ENCODE results near the gene GIGYF2. TPM values are rescaled to one million over a fixed set of nuclear protein-coding genes. Genes with fewer than 3 reads are reported as not detected.
"Not testable (repeated sequence)": the region's sequence is repeated elsewhere in the genome, so short reads cannot be mapped to it uniquely, and the experiment has no call there.

Gene GIGYF2
- total RNA-seq, 1 donor from 2014 or later = 60.2 TPM

GRCh38 chr2:232839411-232840079 is 142.4 kb downstream of the GIGYF2 start:
- intact Hi-C loops (cut with DNase I) = no loop called here
- ATAC-seq (ENCODE audit: poor library complexity) (peak; percentile 22), DNase-seq (peak; percentile 68)

GRCh38 chr2:232842689-232843088 is 145.6 kb downstream of the GIGYF2 start:
- peak; percentile 61 for ATAC-seq (ENCODE audit: poor library complexity)
- no peak for DNase-seq
- intact Hi-C loops (cut with DNase I) = no loop called here

GRCh38 chr2:232843834-232844233 is 146.7 kb downstream of the GIGYF2 start:
- ATAC-seq (ENCODE audit: poor library complexity) = peak; percentile 61
- intact Hi-C loops (cut with DNase I) = no loop called here
- no peak for DNase-seq

GRCh38 chr2:232846055-232846454 is 148.9 kb downstream of the GIGYF2 start:
- ATAC-seq (ENCODE audit: poor library complexity) (no peak), DNase-seq (no peak)
- intact Hi-C loops (cut with DNase I) = no loop called here

- no peak for DNase-seq
- no peak for ATAC-seq (ENCODE audit: poor library complexity)
- intact Hi-C loops (cut with DNase I) = loop anchor here (10.0 kb wide), 1 partner anchor 405 kb away; the partner anchor contains the start of gene ATG16L1
These were observed 152.9 kb downstream of the GIGYF2 start for GRCh38 chr2:232850039-232850438.

GRCh38 chr2:232852081-232852480 is 154.9 kb downstream of the GIGYF2 start:
- intact Hi-C loops (cut with DNase I) = loop anchor here (10.0 kb wide), 1 partner anchor 403 kb away; the partner anchor contains the start of gene ATG16L1
- DNase-seq; ATAC-seq (ENCODE audit: poor library complexity): not testable (repeated sequence)

- DNase-seq (no peak), ATAC-seq (ENCODE audit: poor library complexity) (no peak)
- intact Hi-C loops (cut with DNase I) = loop anchor here (10.0 kb wide), 1 partner anchor 402 kb away; the partner anchor contains the start of gene ATG16L1
These were observed 155.5 kb downstream of the GIGYF2 start for GRCh38 chr2:232852676-232853075.

GRCh38 chr2:232854082-232854481 is 157.0 kb downstream of the GIGYF2 start:
- intact Hi-C loops (cut with DNase I) = loop anchor here (10.0 kb wide), 1 partner anchor 401 kb away; the partner anchor contains the start of gene ATG16L1
- DNase-seq (no peak), ATAC-seq (ENCODE audit: poor library complexity) (no peak)

DNA sequence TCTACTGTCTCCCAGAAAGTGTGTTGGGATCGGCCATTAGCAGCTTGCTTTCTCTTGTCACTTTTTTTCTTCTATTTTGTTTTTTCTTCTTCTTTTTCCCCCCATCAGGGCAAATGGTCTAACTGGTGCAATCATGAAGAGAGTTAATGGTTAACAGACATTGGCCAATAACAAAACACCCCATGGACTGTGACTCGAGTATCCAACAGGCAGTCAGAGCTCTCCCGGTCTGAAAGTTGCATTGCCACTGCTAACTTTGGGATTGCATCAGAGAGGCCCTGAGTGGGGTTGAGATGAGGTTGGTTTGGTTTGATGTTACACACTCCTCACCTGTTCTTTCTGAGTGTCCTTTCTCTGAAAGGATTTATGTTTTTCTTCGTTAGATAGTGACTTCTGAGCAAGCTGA is 160.0 kb downstream of the GIGYF2 start:
- intact Hi-C loops (cut with DNase I) = loop anchor here (10.0 kb wide), 1 partner anchor 398 kb away; the partner anchor contains the start of gene ATG16L1
- DNase-seq (no peak), ATAC-seq (ENCODE audit: poor library complexity) (no peak)

DNA sequence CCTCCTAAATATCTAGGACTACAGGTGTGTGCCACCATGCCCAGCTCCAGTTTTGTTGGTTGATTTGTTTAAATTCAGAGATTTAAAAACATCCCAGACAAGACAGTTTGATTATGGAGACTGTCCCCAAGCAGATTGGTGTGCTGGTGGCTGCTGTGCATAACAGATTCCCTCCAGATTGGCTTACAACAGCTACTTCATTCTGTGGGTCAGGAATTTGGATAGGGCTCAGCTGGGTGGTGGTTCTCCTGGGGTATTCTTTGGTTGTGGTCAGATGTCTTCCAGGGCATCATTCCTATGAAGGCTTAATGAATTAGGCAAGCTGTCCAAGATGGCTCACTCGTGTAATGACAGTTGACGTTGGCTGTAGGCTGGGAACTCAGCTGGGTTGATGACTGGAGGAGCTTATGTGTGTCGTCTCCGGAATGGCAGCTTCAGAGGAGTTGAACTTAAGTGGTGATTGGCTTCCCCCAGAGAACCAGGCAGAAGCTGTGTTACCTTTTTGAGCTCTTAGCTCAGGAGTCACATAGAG is 162.3 kb downstream of the GIGYF2 start:
- no peak for DNase-seq
- intact Hi-C loops (cut with DNase I) = loop anchor here (10.0 kb wide), 1 partner anchor 395 kb away; the partner anchor contains the start of gene ATG16L1
- no peak for ATAC-seq (ENCODE audit: poor library complexity)

- intact Hi-C loops (cut with DNase I) = no loop called here
- no peak for ATAC-seq (ENCODE audit: poor library complexity)
- no peak for DNase-seq
These were observed 163.6 kb downstream of the GIGYF2 start for GRCh38 chr2:232860593-232861241.

GRCh38 chr2:232861353-232861752 is 164.2 kb downstream of the GIGYF2 start:
- DNase-seq = no peak
- intact Hi-C loops (cut with DNase I) = no loop called here
- ATAC-seq (ENCODE audit: poor library complexity) = no peak

DNA sequence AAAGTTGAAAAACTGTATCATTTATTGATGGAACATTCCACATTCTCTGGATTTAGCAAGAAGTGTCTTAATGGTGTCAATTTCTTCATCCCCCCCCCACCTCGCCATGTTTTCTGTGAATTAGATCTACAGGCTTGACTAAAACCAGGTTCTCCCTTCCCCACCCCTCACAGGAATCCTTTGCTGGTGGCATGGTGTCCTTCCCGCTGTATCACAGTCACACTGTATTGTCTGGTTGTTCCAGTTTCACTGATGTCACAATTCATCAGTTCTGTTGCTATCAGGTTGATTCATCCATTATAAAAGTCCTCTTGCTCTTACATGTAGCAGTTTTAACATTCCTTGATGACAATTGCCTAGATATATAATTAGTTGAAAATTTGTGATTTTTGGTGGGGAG is 166.9 kb downstream of the GIGYF2 start:
- intact Hi-C loops (cut with DNase I) = no loop called here
- DNase-seq (no peak), ATAC-seq (ENCODE audit: poor library complexity) (no peak)

GRCh38 chr2:232865165-232865564 is 168.0 kb downstream of the GIGYF2 start:
- DNase-seq = no peak
- intact Hi-C loops (cut with DNase I) = no loop called here
- no peak for ATAC-seq (ENCODE audit: poor library complexity)

GRCh38 chr2:232866104-232866503 is 169.0 kb downstream of the GIGYF2 start:
- DNase-seq (no peak), ATAC-seq (ENCODE audit: poor library complexity) (no peak)
- intact Hi-C loops (cut with DNase I) = no loop called here

- DNase-seq (no peak), ATAC-seq (ENCODE audit: poor library complexity) (no peak)
- intact Hi-C loops (cut with DNase I) = loop anchor here (10.0 kb wide), 1 partner anchor 165 kb away; the partner anchor contains the start of gene NEU2
These were observed 172.2 kb downstream of the GIGYF2 start for GRCh38 chr2:232869138-232870017.

DNA sequence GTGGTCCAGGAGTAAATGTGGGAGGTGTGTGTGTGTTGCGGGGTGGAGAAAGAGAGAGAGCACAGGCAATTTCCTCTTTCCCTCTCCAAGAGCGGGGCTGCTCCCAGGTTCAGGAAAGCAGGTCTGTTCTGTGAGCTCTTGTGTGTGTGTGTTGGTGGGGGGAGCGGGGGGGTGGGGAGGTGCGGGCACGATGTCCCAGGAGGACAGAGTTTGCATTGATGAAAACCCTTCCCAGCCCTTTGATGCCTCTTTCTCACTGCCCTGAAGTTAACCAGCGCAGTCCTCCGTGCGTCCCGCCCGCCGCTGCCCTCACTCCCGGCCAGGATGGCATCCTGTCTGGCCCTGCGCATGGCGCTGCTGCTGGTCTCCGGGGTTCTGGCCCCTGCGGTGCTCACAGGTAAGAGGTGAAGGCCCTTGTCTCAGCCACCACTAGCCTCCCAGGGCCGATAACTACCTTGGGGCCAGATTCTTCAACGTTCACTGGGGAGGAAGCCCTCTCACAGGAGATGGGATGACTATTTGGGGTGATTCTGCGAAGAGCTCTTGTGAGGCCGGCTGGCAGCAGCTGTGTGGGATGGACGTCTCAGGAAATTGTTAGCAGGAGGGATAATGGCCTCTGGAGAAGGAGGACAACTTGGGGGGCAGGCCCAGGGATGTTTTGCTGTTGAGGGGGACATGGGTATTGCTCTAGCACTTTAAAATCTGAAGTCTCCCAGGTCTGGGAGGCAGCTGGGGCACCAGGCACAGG is 173.1 kb downstream of the GIGYF2 start, which contains the start of gene SNORC:
Gene SNORC, plus strand, starts transcription at position 247 of the 748 bp plus-strand sequence. Its CDS starts 78 bp downstream, at position 325.
- no peak for DNase-seq
- ATAC-seq (ENCODE audit: poor library complexity) = no peak
- intact Hi-C loops (cut with DNase I) = loop anchor here (10.0 kb wide), 1 partner anchor 165 kb away; the partner anchor contains the start of gene NEU2

Data from Right ventricle myocardium superior (tissue), 1 donor.